Measurements from ENCODE around the gene MAP4K5.
"Not testable (repeated sequence)": the region's sequence is repeated elsewhere in the genome, so short reads cannot be mapped to it uniquely, and the experiment has no call there.

Gene MAP4K5

GRCh38 chr14:50531595-50532501, 521 bp downstream of the MAP4K5 start:
- DNase-seq (ENCODE audit: low spot score), result peak; percentile 39

GRCh38 chr14:50530794-50531365, 1.5 kb downstream of the MAP4K5 start:
- peak; percentile 13 for DNase-seq (ENCODE audit: low spot score)

- DNase-seq (ENCODE audit: low spot score), result peak; percentile 23
Observed at GRCh38 chr14:50530358-50530757, 2.0 kb downstream of the MAP4K5 start.

GRCh38 chr14:50529288-50530179, 2.8 kb downstream of the MAP4K5 start:
- peak; percentile 34 for DNase-seq (ENCODE audit: low spot score)

GRCh38 chr14:50528000-50528399, 4.4 kb downstream of the MAP4K5 start:
- DNase-seq (ENCODE audit: low spot score), result no peak

- no peak for DNase-seq (ENCODE audit: low spot score)
Observed at GRCh38 chr14:50524731-50525515, 7.4 kb downstream of the MAP4K5 start.

- DNase-seq (ENCODE audit: low spot score), result no peak
Observed at GRCh38 chr14:50524060-50524459, 8.3 kb downstream of the MAP4K5 start.

GRCh38 chr14:50523271-50524041, 8.9 kb downstream of the MAP4K5 start:
- DNase-seq (ENCODE audit: low spot score), result no peak

- no peak for DNase-seq (ENCODE audit: low spot score)
Observed at GRCh38 chr14:50521912-50522341, 10.4 kb downstream of the MAP4K5 start.

GRCh38 chr14:50520947-50521815, 11.2 kb downstream of the MAP4K5 start:
- peak; percentile 36 for DNase-seq (ENCODE audit: low spot score)

GRCh38 chr14:50516091-50516490, 16.3 kb downstream of the MAP4K5 start:
- DNase-seq (ENCODE audit: low spot score), result no peak

GRCh38 chr14:50512463-50512862, 19.9 kb downstream of the MAP4K5 start:
- DNase-seq (ENCODE audit: low spot score), result no peak

GRCh38 chr14:50510157-50510556, 22.2 kb downstream of the MAP4K5 start:
- no peak for DNase-seq (ENCODE audit: low spot score)

- DNase-seq (ENCODE audit: low spot score), result not testable (repeated sequence)
Observed at GRCh38 chr14:50507078-50507477, 25.3 kb downstream of the MAP4K5 start.

- no peak for DNase-seq (ENCODE audit: low spot score)
Observed at GRCh38 chr14:50501642-50502041, 30.7 kb downstream of the MAP4K5 start.

GRCh38 chr14:50497351-50497750, 35.0 kb downstream of the MAP4K5 start:
- DNase-seq (ENCODE audit: low spot score), result no peak

- DNase-seq (ENCODE audit: low spot score), result no peak
Observed at GRCh38 chr14:50489851-50490250, 42.5 kb downstream of the MAP4K5 start.

- DNase-seq (ENCODE audit: low spot score), result no peak
Observed at GRCh38 chr14:50488521-50488920, 43.8 kb downstream of the MAP4K5 start.

- DNase-seq (ENCODE audit: low spot score), result no peak
Observed at GRCh38 chr14:50479041-50479440, 53.3 kb downstream of the MAP4K5 start.

- DNase-seq (ENCODE audit: low spot score), result no peak
Observed at GRCh38 chr14:50477760-50478159, 54.6 kb downstream of the MAP4K5 start.

Data from hematopoietic multipotent progenitor cell treated with erythropoietin and hydrocortisone succinate and interleukin-3 and kit ligand, for 15 days (in vitro differentiated cells).